ENCODE data around the gene NFIA. TPM values are rescaled to one million over a fixed set of nuclear protein-coding genes. Genes with fewer than 3 reads are reported as not detected.

The NFIA gene
- polyA plus RNA-seq, 10 donors, result 28.0 to 37.7 (median 32.4) TPM

DNA sequence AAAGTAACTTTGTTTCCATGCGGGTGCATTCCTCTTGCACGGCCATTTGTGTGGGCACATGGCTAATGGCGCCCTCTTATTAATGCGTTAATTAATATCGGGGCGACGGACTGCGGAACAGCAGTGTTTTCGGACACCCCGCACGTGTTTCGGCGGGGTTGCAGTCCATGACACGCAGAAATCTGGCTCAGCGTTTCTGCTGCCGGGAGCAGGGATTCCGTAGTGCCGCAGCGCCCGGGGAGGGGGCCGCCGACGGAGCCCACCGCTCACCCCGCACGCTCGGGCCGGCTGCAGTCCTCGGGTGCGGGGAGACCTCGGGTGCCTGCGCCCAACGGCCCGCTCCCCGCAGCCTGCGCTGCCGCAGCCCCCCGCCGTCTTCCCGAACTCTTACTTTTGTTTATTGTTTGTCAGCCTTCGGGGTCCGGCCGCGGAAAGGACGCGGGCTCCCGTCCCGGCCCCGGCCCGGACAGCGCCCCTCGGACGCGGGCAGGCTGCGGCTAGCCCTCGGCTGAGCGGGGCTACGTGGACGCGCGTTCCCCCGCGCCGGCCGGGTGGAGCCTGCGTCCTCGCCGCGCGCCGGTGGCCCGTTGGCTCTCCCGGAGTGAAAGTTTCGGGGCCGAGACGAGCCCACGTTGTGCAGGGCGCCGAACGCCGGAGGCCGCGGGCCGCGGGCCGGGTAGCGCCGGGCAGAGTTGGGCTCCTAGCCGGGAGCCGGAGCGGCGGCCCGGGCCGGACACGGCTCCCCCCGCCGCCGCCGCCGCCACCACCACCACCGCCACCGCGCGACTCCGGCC lies 849 bp downstream of the NFIA start:
- DNase-seq, result peak in 2 of 3 donors; percentile 34 to 77

DNA sequence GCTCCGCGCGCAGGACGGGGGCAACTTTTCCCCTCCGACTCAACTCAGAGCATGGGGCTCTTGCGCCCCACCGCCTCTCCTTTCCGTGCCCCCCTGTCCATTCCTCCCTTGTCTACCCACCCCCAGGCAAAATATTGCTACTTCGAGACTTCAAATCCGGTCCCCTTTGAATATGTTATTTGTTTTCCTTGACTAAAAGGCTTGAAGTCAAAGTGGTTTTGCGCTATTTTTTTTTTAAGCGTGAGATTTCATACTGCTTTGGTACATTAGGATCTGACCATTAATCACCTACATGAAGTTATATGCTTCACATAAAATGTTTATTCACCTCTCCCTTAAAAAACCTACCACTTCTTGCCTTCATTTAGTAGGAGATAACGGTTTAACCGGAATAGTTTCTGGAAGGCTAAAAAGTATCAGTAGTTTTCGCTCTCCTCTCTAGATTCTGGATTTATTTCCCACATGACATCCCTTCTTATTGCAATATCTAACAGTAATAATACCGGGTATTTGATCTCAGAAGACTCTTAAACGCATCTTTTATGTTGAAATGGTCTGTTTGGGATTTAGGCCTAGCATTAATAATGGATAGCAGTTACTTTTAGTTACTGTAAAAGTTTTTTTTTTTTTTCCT lies 1.6 kb downstream of the NFIA start:
- peak in 2 of 3 donors; percentile 41 to 78 for DNase-seq

DNA sequence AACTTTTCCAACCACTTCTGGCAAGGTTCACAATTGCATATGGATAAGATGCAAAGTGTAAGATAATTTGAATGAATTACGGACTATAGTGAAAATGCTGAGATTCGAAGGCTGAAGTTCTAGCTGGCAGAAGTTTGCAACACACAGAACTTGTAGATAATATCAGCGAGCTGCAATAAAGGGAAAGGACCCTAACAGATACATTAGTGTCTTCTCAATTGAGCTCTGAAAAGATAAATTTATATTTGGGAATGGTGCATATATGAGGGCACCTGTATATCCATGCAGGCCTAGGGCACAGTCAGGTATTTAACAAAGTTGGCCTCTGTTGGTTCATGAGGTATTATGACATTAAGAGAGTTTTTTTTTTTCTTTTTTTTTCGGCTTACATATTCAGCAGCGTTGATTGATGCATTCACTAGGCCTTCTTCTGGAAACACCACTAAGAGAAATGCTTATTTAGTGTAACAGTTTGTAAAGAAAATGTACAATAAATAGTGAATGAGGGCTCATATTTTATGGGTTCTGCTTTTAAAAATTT lies 2.2 kb downstream of the NFIA start:
- DNase-seq, result peak in 2 of 3 donors; percentile 59 to 84

DNA sequence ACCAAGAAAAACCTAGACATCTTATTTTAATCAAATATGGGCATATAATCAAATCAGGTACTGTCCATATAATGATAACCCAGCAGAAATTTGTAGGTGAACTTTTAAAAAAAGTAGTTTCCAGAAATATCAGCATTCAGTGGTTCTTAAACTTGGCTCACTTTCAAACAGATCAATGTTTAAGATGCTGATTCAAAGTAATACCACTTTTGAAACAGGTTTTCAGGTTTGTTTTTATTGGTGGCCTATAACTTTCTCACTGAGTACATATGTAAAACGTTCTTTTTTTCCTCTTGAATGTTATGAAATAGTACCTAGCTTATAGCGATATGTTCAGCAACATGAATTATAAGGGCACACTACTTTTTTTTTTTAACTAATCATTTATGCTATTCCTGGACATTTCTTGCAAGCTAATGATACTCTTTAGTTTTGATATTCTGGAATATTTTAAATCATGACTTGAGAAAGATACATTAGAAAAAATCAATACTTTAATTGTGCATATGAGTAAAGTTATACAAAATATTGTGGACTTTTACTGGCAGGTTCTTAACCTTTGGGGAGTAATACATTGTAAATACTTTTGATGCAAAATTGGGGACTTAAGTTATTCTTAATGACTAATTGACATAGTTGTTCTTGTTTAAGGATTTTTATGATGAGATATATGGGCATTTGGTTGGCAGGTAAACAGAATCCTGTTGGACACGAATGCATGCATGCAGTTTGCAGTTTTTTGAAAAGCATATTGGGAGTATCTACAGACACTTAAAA lies 3.0 kb downstream of the NFIA start:
- peak in 2 of 3 donors; percentile 52 to 79 for DNase-seq

DNA sequence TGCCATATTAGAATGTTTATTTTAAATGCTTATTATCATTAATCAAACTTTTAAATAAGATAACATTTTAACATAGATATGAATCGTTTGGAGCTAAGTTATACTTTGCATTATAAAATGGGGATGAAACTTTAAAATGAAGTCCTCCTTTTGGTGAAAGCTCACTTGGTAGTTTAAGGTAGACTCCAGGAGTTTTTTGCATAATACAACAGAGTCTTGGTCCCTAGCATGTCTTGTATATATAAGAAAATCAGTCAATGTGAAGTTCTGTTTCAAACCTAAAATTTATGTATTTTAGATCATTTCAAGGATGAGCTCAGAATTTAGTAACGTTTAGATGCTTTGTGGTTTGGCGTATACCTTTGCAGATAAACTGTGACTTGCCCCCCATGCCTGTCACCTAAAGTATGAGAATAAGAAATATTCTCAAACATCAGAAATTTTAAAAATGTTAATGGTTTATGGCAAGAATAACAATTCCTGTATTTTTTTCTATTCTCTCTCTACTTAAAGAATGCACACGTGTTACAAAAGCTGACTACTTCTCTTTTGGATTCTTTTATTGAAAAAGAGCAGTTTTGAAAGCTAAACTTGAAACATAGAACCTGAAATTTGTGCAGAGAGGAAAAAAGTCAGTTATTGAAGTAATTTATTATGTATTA lies 3.8 kb downstream of the NFIA start:
- DNase-seq, result peak in 2 of 3 donors; percentile 34 to 75

DNA sequence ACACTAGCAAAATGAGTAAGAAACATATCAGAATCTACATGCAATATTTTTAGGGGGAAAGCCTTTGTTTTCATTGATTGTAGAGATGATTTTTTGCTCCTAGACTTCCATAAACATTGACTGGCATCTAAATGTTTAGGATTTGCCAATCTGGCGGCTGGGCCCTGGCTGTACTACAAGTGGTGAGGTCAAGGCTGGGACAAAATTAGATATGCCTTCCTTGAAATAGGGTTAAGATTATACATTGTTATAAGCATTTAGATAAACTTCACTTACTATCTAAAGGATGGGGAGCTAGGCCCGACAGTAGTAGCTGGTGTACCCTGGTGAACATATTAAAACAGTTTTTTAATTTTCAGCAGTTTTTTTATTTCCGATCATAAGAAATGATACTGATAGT lies 5.2 kb downstream of the NFIA start:
- DNase-seq, result peak in 1 of 3 donors; percentile 69

DNA sequence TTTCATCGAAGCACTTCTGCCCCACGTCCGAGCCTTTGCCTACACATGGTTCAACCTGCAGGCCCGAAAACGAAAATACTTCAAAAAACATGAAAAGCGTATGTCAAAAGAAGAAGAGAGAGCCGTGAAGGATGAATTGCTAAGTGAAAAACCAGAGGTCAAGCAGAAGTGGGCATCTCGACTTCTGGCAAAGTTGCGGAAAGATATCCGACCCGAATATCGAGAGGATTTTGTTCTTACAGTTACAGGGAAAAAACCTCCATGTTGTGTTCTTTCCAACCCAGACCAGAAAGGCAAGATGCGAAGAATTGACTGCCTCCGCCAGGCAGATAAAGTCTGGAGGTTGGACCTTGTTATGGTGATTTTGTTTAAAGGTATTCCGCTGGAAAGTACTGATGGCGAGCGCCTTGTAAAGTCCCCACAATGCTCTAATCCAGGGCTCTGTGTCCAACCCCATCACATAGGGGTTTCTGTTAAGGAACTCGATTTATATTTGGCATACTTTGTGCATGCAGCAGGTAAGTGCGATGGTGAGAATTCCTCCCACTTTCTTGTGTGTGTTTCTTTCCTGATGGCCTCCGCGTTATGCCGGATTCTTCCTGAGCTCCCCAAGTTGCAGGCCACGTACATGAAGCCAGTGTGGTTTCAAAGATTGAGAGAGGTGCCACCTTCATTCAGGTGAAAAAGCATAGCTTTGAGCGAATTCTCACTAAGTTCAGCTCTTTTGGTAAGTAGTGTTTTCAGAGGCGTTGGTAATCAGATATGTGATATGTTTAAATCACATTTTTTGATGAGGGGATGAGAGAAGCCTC lies 6.0 kb downstream of the NFIA start:
- peak in 1 of 3 donors; percentile 37 for DNase-seq

DNA sequence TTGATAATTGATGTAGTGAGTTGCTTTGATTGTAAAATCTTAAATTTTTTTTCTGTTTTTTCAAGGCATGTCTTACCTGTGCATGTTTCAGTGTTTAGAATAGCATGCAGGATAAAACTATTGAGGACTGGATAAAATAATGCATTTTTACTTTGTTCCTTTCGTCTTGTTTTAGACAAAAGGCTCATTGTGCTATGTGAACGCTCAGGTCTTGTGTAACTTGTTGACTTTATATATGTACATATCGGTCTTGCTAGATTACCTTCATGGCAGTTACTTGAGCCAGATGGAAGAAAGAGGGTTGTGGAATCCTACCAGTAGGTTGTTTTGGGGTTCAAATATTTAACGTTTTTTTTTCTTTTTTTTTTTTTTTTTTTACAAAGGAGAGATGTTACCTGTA lies 7.0 kb downstream of the NFIA start:
- DNase-seq, result peak in 1 of 3 donors; percentile 42

DNA sequence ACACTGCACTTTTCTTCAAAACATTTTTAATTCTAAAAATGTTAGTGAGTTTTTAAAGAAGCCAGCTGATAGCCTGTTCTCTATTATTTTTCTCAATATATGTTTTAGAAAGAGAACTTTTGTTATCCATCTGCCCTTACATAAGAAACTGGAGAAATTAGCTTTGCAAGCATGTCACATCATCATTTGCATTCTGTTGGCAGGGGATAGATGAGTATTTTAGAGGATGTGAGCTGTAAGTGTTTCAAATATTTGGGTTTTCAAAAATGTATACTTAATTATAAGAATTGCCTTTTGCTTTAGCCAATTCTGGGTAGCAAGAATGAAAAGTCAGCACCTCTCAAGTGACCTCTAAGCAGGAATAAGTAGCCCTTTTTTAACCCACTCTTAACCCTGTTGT lies 7.4 kb downstream of the NFIA start:
- DNase-seq, result peak in 1 of 3 donors; percentile 49

DNA sequence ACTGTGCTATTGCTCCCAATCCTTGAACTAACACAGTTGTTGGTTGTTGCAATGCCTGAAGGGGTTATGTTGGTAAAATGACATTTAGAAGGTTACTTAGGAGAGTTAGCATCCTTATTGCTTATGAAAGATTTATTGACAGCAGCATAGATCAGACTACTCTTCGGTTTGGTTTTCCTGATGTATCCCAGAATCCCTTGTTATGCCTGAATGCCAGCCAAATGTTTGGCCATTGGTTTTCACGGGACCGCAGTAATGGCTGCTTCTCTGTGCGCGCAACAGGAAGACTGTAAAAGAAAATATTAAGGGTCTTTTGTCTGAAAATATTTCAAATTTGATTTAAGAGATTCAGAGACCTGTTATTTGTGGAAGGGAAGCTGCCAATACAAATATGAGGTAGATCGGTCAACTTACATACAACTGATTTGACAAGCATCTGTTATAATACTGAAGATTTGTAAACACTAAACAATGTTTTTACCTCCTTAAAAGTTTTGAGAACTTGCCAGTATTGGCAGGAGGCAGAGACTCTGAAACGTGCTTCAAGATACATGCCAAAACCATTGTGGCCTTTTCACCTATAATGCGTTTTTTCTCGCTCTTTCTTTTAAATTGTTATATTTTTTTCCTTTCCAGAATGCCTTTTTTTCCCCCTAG lies 8.3 kb downstream of the NFIA start:
- peak in 2 of 3 donors; percentile 63 to 73 for DNase-seq

DNA sequence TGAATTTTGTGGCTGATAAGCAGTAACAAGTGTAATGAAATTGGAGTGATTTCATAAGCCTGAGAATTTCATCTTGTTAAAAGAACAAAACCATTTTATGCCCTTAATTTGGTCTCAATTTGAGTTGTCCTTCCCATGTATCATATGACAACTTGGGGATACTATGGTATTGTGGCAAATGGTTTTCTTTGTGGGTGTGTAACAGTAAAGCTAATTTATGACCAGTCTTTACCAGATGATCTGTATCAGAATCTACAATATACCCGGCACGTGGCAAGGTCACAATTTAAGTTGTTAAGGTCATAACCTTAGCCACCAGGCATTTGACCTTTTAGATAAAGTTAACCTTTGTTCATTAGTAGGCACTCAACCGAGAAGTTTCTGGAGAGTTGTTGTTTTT lies 9.1 kb downstream of the NFIA start:
- DNase-seq, result peak in 1 of 3 donors; percentile 54

DNA sequence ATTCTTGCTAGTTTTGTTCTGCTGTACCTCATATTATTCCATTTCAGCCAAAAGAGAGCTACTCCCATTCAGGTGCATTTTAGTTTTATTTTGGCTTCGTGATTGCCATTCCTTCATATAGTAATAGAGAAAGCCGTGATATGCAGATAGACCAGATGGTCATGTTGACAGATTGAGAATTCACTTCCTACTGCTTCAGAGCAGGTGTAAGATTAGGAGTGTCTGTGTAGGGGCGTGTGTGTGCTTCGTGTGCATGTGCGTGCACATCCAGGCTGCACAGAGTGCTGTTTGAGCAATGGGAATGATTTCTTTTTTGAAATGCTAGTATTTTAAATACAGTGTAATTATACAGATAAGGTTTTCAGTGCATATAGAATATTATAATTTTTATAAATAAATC lies 10.3 kb downstream of the NFIA start:
- DNase-seq, result peak in 1 of 3 donors; percentile 45

DNA sequence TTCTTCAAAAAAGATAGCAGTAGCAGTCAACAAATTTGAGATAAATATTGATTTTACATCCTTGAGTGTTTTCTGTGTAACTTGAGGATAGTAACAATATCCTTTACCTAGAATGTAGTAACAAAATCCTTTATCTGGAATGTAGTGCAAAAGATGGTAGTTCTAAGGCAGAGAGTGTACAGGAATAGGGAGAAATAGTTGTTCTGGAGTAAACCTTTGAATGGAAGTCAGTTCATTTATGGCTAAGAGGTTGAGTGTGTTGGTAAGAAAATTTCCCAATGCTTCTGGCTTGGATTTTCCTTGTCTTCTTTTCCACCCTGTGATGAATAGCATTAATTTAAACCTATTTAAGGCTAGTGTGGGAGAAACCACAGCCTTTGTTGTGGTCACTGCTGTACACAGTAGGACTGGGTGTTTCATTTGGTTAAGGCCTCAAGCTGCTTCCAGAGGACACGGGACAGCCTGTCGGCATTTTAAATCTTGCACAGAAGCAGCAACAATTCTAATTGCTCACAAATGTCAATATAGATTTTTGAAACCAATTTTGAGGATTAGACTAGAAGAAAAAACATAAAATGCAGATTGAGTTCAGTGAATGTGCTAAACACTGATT lies 11.3 kb downstream of the NFIA start:
- DNase-seq, result peak in 1 of 3 donors; percentile 47

DNA sequence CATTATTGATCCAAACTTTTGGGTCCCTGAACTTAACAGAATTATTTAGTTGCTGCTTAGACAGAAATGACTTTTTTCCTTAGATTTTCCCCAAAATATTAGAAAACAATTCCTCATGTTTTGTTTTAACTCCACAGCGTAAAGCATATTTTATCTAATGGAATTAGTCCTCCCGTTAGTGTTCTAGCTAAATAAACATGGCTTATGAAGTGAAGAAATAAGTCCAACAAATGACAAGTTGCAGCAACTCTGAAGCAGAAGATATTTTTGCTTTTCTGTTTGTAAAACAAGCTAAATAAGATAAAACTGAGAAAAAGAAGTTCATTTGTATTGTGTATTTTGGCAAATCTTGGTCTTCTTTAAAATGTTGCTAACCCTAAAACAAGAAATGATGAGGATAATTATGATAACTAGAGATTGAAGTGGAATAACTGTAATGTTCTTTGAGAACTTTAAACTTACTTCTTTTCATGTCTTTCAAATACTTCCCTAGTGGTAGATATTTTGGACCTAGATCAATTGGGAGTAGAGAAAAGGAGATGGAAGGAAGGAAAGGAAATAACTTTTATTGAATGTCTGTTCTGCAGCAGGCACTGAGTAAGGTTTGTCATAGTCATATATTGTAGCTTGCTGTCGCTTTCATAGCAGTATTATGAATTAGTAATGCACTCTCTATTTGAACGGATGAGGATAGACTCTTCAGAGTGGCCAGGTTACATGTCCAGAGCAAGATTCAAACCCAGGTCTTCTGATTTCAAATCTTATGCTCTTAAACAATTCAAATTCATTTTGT lies 12.5 kb downstream of the NFIA start:
- peak in 1 of 3 donors; percentile 51 for DNase-seq

DNA sequence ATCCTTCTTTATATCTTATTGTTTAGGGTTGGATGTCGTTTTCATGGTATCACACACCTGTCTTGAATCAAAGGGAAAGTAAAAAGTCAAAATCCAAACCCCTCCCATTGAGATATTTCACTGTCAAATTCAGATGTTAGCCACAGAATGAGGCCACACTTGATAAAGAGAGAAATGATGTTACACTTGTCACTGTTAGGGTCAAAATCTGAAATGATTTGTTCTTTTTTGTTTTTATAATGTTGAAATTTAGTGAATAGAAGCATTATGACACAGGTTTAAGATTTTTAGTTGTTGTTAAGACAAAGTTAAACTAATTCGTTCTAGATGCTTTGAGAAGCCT lies 13.1 kb downstream of the NFIA start:
- no peak for DNase-seq

DNA sequence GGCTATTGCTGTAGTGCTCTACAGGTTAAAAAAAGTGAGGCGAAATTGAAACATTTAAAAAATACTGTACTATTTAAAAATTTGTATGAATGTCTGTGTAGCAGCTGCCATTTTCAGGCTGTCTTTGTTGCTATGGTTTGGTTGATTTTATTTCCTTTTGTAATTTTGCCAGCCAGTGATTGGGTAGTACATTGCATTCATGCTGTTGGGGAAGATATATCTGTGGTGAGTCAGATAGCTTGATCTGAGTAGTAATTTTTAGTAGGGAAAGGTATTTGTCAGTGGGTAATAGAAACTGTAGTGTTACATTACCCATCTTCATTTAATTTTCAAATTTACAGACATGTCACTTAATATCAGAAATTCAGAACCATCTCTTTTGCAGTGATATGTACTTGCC lies 15.0 kb downstream of the NFIA start:
- DNase-seq, result no peak

DNA sequence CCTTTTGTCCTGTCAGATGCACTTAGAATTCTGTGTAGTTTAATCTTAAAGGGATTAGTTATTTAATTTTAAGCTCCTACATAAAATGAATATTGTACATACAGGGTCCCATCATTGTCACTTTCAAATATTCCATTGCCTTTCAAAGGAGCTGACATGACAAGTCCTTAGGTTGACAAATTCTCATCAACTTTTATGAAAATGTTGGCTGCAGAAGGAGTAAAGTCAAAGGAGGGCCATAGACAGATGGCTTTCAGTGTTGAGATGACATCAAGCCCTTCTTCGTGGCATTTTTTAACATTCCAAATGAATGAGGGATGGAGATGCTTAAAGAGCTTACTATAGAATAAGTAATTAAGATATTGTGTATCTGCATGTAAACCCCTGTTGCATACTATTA lies 15.4 kb downstream of the NFIA start:
- no peak for DNase-seq

DNA sequence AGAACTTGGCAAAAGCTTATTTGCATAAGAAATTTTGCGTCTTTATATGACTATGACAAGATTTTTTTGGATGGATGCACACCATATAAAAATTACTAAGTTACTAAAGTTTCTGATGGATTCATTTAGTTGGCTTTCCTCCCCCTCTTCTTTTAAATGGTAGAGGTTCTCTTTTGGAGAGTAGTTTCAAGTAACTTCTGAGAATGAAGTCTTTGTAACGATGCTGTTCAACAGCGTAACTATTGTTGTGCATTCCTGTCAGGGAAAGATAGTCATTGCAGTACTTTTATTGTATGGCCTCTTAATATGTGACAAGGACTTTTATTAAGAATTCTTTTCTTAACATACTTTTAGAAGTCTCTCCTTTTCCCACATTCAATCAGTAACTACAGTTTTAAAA lies 16.0 kb downstream of the NFIA start:
- DNase-seq, result no peak

DNA sequence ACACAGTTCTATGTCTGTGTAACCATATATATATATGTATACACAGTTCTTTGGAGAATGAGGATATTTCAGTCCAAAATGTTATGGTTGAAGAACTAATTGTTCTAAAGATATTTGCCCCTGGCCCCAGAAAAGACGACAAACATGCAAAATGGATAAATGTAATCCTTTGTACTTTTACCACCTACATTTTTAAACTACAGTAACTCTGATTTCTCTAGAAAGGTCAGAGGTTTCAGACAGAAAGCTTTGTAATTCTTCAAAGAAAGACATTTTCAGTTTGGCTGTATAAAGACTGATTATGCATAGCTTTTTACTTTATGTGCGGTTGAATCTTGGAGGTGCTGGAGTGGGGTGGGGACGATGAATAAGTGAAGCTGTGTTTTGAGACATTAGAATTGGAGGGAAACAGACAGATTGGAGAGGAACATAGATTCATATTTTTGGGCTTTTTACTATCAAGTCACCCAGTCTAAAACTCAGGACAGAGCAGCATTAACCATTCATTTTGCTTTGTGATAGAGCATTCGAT lies 16.6 kb downstream of the NFIA start:
- no peak for DNase-seq

Measured in muscle of back (tissue), 11 donors.